A549 treated with GW870086 at 1 μM for 4 hours (cell line): Measurements from ENCODE around the gene SRSF3. TPM values are rescaled to one million over a fixed set of nuclear protein-coding genes. Genes with fewer than 3 reads are reported as not detected.

ENCODE experiments used
- total RNA-seq: library from RNA; stranded (reverse); fragments of 200-300 nt; extraction: Qiagen RNA extraction; gene quantifications from 5 replicates; pipeline ENCODE4 v1.2.3, GENCODE V29; 2022; ENCODE audit warnings: low read depth

The SRSF3 gene
- 470 to 652 TPM (median 494 TPM) in 5 replicates for total RNA-seq

DNA sequence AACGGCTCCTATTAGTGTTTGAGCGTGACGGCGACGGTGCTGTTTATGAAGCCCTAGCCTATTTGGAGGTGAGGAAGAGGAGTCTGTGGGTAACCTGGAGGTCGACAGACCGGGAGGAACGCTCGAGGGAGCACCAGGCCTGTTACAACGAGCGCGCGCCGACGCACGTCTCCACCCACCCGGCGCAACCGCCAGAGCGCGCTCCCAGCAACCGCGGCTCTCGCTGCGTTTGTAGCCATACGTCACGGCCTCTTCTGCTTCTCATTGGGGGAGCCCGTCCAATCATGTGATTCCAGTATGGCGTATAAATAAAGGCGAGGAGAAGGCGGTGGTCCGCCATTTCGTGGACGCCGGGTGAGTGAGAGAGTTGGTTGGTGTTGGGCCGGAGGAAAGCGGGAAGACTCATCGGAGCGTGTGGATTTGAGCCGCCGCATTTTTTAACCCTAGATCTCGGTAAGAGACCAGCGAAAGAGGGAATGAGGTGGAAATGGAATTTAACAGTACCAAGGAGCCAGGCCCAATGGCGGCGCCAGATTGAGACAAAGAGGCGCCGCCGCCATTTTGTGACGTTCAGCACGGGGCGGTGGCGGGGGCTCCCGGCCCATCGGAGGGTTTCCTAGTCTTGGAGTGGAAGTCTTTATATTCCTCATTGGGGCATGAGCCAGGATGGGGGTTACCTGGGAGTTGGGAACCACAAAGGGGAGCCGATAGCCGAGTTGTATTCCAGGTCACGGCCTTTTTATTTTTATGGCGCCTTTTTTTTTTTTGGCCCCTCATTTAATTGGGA is at the start of gene SRSF3:
SRSF3 (plus strand) TSS at position 334 of the 787 bp plus-strand sequence. CDS start 2,401 bp downstream, outside the sequence.

DNA sequence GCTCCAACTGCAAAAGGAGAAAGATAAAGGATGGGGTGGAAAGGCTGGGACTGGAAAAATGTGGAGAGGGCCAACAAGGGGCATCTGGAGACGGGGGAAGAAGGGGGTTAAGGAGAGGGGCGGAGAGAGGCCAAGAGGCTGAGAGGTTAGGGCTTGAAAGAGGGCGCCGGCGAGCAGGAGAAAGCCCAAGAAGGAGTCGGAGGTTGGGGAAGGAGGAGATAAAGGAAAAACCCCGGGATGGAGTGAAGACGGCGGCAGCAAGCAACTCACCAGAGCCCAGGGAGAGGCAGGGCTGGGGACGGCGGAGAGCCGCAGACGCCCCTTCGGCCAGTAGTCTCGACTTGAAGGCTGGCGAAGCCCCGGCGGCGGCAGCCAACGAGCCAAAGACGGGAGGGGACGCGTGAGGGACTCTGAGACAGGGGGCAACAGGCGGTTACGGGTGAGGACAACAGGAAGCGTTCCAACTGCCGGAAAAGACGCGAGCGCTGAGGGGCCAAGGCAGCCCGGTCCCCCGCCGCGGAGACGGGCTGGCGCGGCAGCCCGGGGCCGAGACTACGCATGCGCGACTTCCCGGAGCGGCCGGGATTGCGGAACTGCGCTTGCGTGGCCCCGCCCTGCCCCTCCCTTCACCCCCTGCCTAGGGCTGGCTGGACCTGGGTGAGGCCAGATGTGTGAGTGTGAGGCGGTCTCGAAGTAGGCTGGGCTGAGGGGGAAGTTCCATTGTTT is 47.1 kb upstream of the SRSF3 start, which contains the start of gene STK38:
STK38 (minus strand) TSS at position 560 of the 726 bp plus-strand sequence. CDS start 7,277 bp downstream, outside the sequence.

Other genes starting within 250 kb of the SRSF3 start
- 0.15 to 0.29 TPM (median 0.18 TPM) in 3 of 5 replicates, not detected in the others for gene ETV7, start 206.7 kb upstream of the SRSF3 start, total RNA-seq
- not detected in 5 replicates for gene PXT1, start 151.5 kb upstream of the SRSF3 start, total RNA-seq
- gene KCTD20, start 151.4 kb upstream of the SRSF3 start, total RNA-seq: 15.1 to 19.7 TPM (median 18.1 TPM) in 5 replicates
- 15.5 to 16.9 TPM (median 15.9 TPM) in 5 replicates for gene STK38, start 46.9 kb upstream of the SRSF3 start, total RNA-seq
- 301 to 381 TPM (median 362 TPM) in 5 replicates for gene CDKN1A, start 84.4 kb downstream of the SRSF3 start, total RNA-seq
- gene RAB44, start 103.5 kb downstream of the SRSF3 start, total RNA-seq: 0.02 to 0.06 TPM (median 0.05 TPM) in 4 of 5 replicates, not detected in the other
- gene CPNE5, start 245.1 kb downstream of the SRSF3 start, total RNA-seq: 0.10 to 0.13 TPM (median 0.12 TPM) in 4 of 5 replicates, not detected in the other